Right hindlimb (tissue), 1 donor: ENCODE data around the gene MED16.
"Not testable (repeated sequence)": the region's sequence is repeated elsewhere in the genome, so short reads cannot be mapped to it uniquely, and the experiment has no call there.

ENCODE experiments used
- DNase-seq: peaks from one replicate; pipeline ENCODE4 v3.0.0-alpha.2; 2018

Gene MED16

DNA sequence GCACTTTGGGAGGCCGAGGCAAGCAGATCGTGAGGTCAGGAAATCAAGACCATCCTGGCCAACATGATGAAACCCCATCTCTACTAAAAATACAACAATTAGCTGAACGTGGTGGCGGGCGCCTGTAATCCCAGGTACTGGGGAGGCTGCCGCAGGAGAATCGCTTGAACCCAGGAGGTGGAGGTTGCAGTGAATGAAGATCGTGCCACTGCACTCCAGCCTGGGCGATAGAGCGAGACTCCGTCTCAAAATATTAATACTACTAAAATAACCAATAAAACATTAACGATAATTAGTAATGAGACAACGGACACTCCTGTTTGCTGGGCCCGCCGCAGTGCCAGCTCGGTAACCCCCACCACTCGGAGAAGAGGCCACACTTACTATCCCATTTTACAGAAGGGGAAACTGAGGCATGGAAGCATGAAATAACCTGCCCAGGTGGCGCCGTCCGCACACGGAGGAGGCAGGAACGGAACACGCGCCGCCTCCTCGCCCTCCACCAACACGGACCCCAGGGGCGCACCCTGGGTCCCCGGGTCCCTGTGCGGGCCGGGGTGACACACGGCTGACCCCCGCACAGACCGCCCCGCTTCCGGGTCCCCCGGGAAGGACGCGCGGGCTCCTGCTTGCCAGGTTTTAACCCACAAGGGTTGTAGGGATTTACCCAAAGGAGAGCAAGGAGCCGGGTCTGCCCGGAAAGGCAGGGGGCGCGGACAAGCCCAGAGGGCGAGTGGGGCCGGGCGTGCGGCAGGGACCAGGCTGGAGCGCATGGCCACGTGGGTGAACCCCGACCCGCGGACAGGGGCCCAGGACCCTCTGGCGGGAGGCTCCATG lies 18.4 kb upstream of the MED16 start:
- DNase-seq: no peak

DNA sequence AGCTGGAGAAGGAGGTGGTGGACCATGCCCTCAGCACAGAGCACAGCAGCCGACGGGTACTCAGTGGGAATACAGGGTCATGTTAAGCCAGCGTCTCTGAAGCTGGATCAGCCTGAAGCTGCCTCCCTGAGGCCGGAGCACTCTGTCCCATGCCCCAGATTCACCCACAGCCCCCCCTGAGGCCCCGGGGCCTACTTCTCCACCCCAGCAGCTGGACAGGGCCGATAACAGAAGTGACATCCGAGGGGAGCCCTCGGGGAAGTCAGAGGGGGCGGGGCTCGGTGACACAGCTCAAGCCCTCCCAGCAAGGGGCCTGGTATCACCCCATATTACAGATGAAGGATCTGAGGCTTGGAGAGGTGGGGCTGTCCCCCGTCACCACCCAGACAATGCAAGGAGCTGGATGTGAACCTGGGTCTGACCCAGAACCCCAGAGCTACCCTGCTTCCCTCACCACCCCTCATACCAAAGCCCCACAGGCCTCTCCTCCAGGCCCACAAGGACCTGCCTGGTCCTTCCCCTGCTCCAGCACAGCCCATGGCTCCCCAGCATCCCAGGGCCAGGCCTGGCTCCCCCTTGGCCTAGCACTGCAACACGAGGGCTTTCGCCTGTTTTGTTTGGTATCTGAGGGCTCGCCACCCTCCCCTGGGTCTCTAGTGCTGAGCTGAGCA lies 14.3 kb upstream of the MED16 start:
- no peak for DNase-seq

DNA sequence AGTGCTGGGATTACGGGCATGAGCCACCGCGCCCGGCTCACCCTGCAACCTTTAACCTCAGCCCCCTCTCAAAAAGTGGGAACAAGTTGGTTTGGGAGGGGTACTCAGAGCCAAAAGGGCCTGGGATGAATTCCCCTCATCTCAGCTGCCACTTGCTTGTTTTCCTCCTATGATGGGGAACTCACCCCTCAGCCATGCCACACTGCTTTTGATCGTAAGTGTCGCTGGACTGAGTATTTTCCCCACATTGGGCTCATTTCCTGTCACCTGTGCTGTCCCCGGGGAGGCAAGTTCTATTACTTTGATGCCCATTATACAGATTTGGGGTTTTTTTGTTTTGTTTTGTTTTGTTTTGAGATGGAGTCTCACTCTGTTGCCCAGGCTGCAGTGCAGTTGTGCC lies 13.5 kb upstream of the MED16 start:
- DNase-seq: no peak

DNA sequence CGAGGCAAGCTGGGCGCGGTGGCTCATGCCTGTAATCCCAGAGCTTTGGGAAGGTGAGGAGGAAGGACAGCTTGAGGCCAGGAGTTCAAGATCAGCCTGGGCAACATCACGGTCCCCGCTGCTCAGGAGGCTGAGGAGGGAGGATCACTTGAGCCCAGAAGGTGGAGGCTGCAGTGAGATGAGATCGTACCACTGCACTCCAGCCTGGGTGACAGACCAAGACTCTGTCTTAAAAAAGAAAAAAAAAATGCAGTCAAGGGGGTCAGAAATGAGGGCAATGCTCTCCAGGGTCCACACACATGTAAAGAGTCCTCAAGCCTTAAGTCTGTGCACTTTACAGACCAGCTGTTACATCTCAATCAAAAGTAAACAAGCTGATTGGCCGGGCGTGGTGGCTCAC lies 11.6 kb upstream of the MED16 start:
- no peak for DNase-seq

DNA sequence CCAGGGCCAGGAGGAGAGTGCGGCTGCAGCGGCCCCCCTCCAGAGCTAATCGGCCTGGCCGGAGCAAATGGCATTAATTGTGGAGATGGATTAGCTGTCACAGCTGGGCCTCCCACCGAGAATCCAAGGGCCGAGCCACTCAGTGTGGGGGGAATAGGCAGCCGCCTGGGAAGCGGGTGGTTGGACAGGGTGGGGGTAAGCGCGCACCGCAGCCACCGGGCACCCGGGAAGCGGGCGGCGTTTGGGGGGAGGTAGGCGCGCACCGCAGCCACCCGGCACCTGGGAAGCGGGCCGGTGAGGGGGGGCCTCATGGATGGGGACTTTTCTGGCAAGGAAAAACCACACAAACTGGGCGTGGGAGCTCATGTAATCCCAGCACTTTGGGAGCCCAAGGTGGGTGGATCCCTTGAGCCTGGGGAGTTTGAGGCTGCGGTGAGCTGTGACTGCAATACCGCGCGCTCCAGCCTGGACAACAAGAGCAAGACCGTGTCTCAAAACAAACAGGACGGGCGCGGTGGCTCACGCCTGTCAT lies 10.3 kb upstream of the MED16 start:
- no peak for DNase-seq

DNA sequence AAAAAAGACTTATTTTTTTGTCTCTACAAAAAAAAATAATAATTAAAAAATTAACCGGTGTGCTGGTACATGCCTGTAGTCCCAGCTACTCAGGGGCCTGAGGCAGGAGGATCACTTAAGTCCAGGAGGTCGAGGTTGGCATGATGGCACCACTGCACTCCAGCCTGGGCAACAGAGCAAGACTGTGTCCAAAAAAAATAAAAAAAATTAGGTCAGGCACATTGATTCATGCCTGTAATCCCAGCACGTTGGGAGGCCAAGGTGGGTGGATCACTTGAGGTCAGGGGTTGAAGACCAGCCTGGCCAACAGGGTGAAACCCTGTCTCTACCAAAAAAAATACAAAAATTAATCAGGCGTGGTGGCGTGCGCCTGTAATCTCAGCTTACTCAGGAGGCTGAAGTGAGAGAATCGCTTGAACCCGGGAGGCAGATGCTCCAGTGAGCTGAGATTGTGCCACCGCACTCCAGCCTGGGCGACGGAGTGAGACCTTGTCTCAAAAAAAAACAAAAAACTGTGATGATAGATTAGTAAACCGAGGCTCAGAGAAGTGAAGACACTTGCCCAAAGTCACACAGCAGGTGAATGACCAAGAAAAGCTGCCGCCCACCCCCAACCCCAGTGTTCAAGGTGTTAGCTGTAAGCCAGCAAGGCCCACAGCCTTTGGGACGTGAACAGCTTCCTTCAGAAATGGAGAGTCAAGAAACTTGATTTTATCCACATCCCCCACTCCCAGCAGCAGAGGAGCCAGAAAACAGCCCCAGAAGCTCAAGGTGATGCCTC lies 9.6 kb upstream of the MED16 start:
- DNase-seq: no peak

DNA sequence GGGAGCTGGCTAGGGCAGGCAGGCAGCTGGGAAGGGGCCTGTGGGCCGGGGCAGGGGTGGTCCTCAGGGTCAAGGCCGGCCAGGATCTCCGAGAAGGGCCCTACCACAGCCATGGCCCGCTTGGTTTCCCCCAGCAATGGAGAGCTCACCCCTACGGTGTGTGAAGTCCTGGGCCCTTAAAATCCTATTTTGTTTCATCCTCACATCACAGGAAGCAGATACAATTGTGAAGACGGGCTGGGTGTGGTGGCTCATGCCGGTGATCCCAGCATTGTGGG lies 9.0 kb upstream of the MED16 start:
- no peak for DNase-seq

DNA sequence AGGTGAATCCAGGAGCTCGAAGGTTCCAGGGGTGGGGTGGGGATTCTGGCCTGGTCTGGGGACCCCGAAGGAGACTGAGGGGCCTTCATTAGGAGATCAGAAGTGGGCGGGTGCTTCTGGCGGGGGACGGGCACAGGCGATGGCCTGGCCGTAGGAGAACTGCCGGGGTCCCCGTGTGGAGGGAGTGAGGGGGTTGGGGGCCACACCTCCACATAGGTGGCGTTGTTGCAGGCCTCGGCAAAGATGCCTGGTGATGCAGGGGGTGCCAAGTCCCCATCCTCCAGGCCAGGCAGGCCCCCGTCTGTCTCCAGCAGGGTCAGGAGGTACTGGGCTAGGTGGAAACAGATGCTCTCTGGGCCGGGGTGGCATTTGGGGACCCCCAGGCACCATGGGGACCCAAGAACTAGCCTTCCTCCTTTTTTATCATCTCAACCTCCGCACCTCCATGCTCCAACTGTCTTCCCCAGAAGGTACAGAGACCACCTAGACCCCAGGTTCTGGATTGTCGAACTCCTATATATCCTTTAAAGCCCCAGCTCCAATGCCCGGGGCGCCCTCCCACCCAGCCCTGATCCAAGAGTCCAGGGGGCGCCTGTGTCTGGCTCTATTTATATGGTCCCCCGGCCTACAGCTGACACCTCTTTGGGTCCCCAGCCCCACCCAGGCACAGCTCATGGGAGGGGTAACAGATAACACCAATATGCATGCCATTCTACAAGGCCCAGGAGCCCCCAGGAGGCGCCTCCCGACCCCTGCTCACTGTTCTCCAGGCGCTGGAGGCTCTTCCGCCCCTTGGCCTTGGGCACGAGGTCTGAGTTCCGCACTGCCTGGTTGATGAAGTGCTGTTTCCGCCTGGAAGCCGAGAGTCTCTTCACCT lies 8.5 kb upstream of the MED16 start:
- DNase-seq: no peak

DNA sequence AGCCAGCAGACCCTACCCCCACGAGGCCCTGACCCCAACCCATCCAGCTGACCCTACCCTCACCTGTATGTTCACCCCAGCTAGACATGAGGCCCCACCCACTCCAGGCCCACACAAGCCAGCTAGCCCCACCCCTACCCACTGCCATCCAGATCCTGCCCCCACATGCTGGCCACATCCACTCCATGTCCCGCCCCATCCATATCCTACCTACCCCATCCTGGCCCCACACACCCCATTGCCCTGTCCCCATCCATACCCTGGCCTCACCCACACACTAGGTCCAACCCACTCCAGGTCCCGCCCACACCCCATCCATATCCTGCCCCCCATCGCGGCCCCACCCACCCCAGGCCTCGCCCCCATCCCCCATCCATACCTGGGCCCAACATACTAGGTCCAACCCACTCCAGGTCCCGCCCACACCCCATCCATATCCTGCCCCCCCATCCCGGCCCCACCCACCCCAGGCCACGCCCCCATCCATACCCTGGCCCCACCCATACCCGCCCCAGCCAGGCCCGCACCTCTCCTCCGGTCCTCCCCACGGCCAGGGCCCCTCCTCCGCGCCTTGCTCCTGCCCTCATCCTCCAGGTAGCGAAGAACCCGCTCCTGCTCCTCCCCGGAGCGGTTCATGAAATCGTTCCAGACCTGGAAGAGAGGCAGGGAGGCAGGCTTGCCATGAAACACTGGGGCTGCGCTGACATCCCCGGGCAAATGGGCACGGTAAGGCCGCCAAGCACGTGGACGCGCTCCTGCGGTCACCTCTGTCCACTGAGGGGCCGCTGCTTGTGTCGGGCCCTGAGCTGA lies 7.5 kb upstream of the MED16 start:
- no peak for DNase-seq

DNA sequence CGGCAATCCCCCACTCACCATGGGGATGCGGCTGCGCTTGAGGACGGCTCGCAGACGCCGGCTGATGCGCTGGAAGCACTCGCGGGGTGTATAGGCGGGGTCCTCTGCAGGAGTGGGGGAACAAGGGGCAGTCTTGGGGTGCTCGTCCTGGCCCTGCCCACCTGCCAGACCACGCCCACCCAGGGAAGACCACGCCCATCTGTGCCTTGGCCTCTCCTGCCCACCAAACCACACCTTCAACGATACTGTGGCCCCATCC lies 7.0 kb upstream of the MED16 start:
- DNase-seq: no peak

DNA sequence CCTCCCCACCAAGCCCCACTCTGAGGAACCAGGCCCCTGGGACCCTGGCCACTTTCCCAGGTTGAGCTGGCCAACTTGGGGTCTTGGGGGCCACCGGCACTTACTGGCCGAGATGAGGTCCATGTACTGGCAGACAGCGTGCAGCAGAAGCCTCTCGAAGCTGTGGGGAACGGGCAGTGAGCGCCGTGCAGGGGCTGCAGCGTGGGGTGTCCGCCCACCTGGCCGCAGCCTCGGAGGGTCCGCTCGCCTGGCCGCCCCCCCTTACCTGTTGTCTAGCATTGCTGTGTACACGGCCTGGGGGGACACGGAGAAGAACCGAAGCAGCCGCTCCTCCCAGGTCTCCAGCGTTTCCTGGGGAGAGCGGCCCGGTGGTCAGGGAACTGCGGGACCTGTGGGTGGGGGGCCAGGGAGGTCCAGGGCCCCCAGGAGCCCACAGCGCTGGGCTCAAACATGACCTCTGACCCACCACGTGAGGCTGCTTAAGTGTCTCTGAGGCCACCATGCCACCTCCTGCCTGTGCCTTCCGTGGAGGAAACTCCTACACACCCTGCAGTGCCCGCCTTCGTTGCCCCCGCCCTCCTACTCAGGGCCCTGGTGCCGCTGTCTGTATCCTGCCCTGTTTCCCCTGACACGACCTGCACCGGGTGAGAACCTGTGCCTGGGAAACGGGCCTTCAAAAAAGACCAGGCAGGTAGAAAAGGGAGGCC lies 6.5 kb upstream of the MED16 start:
- DNase-seq: no peak

DNA sequence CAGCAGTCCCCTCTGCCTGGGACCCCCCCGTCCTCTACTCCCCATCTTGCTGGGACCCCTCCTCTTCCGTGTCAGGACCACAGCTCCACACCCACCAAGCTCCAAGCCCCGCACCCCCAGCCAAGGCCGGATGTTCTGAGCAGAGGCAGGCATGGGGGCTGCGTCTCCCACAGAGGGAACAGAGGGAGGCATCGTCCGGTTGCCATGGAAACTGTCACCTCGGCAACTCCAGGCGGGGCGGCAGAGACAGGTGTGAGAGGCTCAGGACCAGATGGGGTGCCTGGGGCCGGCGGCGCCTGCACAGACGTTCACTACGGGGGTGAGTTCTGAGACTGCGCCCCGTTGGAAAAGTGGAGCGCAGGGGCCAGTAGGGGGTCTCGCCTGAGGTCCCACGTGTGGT lies 5.7 kb upstream of the MED16 start:
- DNase-seq: no peak

DNA sequence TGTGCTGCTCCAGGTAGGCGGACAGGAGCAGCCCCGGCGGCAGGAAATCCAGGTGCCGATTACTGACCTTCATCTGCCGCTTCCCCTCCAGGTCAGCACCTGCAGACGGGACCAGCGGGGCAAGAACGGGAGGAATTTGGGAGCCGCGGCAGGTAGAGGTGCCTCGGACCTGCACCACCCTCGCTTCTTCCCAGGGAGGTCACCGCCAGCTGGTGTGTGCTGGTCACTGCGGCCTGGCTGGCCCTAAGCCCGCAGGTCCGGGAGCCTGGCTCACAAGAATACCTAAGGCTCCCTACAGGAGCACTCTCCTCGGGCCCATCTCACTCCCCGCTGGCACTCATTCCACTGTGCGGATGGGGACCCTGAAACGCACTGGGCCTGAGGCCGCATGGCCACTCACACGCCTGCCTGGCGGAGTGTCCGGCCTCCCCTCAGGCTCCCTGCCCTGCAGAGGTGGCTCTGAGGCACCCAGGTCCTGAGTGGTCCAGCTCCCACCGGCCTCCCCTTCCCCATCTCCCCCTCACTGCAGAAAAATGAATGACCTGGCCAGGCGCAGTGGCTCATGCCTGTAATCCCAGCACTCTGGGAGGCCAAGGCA lies 4.6 kb upstream of the MED16 start:
- DNase-seq: peak; percentile 15

DNA sequence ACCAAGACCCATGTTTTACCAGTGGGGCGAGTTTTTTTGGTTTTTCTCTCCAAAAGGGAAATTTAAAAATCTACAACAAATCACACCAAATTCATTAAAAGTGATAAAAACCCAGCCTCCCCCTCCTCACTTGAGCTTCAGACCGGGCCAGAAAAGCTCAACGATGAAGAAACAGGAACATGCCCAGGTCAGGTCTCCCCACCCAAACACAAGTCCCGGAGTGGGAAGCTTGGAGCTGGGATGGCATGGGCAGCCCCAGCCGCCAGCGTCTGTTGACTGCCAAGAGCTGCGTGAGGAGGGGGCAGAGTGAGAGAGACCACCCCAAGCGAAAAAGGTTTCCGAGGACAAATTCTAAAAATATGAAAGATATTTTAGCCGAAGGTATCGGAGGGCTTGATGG lies 4.0 kb upstream of the MED16 start:
- DNase-seq: no peak

DNA sequence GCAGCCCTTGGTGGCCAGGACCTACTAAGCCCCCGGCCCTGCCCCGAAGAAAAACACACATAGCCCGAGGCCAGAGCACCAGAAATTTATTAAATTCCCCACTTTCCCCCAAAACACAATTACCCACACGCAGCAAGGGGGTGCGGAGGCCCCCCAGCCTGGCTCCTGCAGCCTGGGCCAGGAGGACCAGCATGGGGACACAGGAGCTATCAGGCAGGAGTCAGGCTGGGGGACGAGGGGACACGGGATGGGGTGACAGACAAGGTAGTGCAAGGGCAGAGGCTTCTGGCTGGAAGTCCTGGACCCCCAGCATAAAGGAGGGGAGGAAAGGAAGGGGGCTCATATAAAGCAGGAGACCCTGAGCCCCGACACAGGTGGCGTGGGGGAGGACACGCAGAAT lies 3.4 kb upstream of the MED16 start:
- no peak for DNase-seq

DNA sequence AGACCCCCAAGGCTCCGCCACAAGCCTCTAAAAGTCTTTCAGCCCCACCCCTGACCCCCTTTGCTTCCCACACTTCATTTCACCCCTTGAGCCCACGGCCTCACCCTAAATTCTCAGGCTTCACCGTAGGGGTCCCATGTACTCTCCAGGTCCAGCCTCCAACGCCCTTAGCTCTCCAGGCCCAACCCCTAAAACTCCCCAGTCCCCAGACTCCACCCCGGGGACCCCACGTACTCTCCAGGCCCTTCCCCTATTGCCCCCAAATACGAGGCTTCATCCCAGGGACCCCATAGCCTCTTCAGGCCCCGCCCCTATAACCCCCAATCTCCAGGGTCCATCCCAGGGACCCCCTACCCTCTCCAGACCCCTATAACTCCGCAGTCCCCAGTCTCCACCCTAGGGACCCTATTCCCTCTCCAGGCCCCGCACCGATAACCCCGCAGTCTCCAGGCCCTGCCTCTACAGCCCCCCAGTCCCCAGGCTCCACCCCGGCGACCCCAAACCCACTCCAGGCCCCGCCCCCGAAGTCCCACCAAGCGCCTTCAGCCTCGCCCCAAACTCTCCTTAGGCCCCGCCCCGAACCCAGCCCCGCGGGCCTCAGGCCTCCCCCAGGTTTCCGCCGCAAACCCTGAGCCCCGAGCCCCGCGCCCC lies 619 bp downstream of the MED16 start:
- DNase-seq: peak; percentile 63

DNA sequence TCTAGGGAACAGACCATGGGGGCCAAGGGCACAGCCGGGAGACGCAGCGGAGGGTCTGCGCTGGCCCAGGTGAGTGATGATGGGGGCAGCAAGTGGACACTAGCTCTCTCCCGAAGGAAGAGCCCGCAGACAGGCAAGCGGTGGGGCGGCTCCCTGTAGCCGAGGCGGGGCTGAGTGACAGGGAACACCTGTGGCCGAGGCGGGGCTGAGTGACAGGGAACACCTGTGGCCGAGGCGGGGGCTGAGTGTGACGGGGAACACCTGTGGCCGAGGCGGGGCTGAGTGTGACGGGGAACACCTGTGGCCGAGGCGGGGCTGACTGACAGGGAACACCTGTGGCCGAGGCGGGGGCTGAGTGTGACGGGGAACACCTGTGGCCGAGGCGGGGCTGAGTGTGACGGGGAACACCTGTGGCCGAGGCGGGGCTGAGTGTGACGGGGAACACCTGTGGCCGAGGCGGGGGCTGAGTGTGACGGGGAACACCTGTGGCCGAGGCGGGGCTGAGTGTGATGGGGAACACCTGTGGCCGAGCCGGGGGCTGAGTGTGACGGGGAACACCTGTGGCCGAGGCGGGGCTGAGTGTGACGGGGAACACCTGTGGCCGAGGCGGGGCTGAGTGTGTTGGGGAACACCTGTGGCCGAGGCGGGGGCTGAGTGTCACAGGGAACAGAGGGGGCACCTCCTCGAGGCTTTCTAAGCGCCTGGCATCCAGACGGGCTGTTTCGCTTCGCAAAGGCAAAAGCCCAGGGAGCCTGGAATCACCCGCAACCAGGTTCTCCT lies 1.4 kb downstream of the MED16 start:
- DNase-seq: not testable (repeated sequence)

DNA sequence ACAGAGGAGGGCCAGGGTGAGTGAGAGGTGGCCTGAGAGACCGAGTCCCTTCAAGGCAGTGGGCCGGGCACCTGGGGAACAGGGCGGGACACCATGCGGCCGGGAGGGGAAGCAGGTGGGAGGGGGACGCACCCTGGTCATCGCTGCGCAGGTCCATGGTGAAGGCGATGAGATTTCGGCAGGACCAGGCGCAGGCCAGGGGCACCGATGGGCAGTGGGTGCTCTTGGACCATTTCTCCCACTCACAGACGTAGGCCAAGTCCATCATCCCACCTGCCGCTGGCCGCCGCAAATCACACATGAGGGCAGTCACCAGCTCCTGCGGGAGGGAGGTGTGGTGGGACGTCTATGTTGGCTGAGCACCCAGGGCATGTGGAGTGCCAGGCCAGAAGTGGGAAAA lies 2.2 kb downstream of the MED16 start:
- no peak for DNase-seq

DNA sequence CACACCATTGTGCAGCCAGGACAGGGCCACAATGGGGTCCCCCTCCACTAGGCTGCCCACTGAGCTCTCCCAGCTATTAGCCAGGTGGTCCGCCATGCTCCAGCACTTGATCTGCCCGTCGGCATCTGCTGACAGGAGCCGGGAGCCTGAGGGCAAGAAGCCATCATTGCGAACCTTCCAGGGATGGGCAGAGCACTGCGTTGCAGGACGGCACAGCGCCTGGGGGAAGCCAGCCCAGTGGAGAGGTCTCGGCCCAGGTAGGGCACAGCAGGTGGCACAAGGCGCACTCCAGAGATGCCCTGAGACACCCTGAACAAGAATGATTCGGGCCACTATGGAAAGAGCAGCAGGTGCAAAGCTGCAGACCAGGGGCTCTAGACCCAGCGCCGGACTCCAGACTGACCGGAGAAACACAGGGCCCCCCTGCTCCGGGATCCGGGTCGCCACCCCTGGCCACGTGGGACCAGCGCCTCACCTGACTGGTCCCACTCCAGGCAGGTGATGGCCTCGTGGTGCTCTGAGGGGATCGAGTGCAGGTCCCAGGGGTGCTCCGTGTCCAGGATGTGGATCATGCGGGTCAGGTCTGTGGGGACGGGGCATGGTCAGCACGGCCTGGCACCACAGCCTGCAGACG lies 3.2 kb downstream of the MED16 start:
- DNase-seq: no peak
